ENCODE data around the gene COBLL1.

Gene COBLL1

DNA sequence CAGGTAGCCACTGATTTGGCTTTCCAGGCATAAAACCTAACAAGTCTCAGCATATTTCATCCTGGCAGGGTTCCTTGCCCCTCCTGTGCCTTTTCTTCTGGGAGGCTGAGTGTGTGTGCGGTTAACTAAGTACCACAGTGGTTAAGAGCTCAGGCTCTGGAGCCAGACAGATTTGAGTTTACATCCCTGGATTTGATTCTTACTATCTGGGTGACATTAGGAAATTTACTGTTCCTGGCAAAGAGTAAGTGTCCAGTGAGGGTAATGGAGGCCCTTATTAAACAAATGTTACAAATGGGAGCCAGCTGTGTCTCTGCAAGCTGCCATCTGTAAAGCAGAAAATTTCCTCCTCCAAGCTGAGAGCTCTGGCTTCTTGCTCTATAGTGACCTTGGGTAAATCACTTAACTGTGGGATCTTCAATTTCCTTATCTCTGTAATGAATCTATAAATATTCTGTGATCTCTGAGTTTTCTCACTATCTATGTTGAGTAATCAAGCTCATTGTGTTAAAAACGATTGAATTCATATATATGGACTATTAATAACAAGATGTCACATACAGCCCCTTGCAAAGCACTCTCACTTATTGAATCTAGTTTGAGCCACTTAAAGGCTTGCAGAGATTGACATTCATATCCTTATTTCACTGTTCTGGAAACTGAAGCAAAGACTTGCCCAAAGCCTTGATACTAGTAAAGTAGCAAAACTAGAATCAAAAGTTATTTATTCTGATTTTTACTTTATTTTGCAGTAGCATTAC lies 6.5 kb upstream of the COBLL1 start:
- TF ChIP-seq CREB1 (IDR thresholded peaks at IDR 0.05; ENCODE audit: low read depth) (no peak), YY1 (IDR thresholded peaks at IDR 0.05; ENCODE audit: low read depth) (no peak), FOXM1 (IDR thresholded peaks at IDR 0.05; ENCODE audit: borderline replicate concordance, low read depth) (no peak), NFIC (IDR thresholded peaks at IDR 0.05) (no peak), MAX (IDR thresholded peaks at IDR 0.05) (no peak), EGR1 (IDR thresholded peaks at IDR 0.05) (no peak), TEAD4 (IDR thresholded peaks at IDR 0.05) (no peak), TCF12 (IDR thresholded peaks at IDR 0.05; ENCODE audit: low read depth) (no peak), CEBPB (IDR thresholded peaks at IDR 0.05) (no peak), TAF1 (IDR thresholded peaks at IDR 0.05; ENCODE audit: low read depth) (no peak)
- TF ChIP-seq, protein P1, sequence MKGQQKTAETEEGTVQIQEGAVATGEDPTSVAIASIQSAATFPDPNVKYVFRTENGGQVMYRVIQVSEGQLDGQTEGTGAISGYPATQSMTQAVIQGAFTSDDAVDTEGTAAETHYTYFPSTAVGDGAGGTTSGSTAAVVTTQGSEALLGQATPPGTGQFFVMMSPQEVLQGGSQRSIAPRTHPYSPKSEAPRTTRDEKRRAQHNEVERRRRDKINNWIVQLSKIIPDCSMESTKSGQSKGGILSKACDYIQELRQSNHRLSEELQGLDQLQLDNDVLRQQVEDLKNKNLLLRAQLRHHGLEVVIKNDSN (IDR thresholded peaks at IDR 0.05) = no peak
- TF ChIP-seq, protein P2, sequence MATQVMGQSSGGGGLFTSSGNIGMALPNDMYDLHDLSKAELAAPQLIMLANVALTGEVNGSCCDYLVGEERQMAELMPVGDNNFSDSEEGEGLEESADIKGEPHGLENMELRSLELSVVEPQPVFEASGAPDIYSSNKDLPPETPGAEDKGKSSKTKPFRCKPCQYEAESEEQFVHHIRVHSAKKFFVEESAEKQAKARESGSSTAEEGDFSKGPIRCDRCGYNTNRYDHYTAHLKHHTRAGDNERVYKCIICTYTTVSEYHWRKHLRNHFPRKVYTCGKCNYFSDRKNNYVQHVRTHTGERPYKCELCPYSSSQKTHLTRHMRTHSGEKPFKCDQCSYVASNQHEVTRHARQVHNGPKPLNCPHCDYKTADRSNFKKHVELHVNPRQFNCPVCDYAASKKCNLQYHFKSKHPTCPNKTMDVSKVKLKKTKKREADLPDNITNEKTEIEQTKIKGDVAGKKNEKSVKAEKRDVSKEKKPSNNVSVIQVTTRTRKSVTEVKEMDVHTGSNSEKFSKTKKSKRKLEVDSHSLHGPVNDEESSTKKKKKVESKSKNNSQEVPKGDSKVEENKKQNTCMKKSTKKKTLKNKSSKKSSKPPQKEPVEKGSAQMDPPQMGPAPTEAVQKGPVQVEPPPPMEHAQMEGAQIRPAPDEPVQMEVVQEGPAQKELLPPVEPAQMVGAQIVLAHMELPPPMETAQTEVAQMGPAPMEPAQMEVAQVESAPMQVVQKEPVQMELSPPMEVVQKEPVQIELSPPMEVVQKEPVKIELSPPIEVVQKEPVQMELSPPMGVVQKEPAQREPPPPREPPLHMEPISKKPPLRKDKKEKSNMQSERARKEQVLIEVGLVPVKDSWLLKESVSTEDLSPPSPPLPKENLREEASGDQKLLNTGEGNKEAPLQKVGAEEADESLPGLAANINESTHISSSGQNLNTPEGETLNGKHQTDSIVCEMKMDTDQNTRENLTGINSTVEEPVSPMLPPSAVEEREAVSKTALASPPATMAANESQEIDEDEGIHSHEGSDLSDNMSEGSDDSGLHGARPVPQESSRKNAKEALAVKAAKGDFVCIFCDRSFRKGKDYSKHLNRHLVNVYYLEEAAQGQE (IDR thresholded peaks at IDR 0.05; ENCODE audit: low read depth) = no peak

DNA sequence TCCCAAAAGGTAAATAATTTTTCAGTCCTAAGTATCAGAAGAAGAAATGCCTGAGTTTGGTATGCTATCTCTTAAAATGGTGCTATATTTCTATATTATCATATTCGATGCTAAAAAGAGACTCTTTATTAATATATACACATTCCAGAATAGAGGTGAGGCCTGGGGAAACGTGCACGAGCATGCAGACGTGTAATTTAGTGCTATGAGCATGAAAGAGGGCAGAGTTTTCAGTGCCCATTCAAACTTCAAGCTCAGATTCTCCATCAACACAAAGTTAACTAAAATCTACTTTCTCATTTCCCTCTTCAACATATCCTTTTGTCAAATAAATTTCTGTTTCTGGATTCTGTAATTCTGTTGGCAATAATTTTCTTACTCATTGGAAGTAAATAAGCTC lies 5.7 kb upstream of the COBLL1 start:
- TF ChIP-seq, protein P2 (IDR thresholded peaks at IDR 0.05; ENCODE audit: low read depth) = no peak
- TF ChIP-seq ZBTB7A (IDR thresholded peaks at IDR 0.05; ENCODE audit: low read depth) (no peak), EP300 (IDR thresholded peaks at IDR 0.05; ENCODE audit: borderline replicate concordance) (no peak), MAX (IDR thresholded peaks at IDR 0.05) (no peak), CEBPB (IDR thresholded peaks at IDR 0.05) (no peak), FOXM1 (IDR thresholded peaks at IDR 0.05; ENCODE audit: borderline replicate concordance, low read depth) (no peak), TCF12 (IDR thresholded peaks at IDR 0.05; ENCODE audit: low read depth) (no peak), RAD21 (IDR thresholded peaks at IDR 0.05; ENCODE audit: low read depth) (no peak), TEAD4 (IDR thresholded peaks at IDR 0.05) (no peak), EGR1 (IDR thresholded peaks at IDR 0.05) (no peak), CREB1 (IDR thresholded peaks at IDR 0.05; ENCODE audit: low read depth) (no peak), NFIC (IDR thresholded peaks at IDR 0.05) (no peak), TAF1 (IDR thresholded peaks at IDR 0.05; ENCODE audit: low read depth) (no peak), YY1 (IDR thresholded peaks at IDR 0.05; ENCODE audit: low read depth) (no peak)
- TF ChIP-seq, protein P1 (IDR thresholded peaks at IDR 0.05) = no peak

DNA sequence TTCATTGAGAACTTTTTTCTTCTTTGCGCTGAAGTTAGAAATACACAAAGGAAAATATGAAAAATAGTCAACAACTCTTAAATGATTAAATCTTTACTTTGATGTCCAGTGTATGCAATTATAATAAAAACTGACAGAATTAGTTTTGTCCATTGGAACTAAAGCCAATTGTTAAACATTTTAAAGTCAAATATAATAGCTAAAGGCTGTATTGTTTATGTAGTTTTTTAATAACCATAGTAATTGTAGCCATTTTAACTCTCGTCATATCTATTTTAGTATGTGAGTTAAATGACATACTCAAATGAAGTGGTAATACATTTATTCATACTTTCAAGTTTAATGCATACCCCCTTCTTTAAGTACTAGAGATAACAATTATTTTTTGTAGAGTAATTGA lies 4.7 kb upstream of the COBLL1 start:
- TF ChIP-seq, protein P2 (IDR thresholded peaks at IDR 0.05; ENCODE audit: low read depth) = no peak
- TF ChIP-seq YY1 (IDR thresholded peaks at IDR 0.05; ENCODE audit: low read depth) = no peak
- TF ChIP-seq MAX (IDR thresholded peaks at IDR 0.05) = no peak
- no peak for TF ChIP-seq EGR1 (IDR thresholded peaks at IDR 0.05)
- no peak for TF ChIP-seq CREB1 (IDR thresholded peaks at IDR 0.05; ENCODE audit: low read depth)

- TF ChIP-seq EP300 (IDR thresholded peaks at IDR 0.05; ENCODE audit: borderline replicate concordance) (no peak), NFIC (IDR thresholded peaks at IDR 0.05) (no peak), MAX (IDR thresholded peaks at IDR 0.05) (no peak), TEAD4 (IDR thresholded peaks at IDR 0.05) (no peak), RAD21 (IDR thresholded peaks at IDR 0.05; ENCODE audit: low read depth) (no peak), YY1 (IDR thresholded peaks at IDR 0.05; ENCODE audit: low read depth) (no peak), CEBPB (IDR thresholded peaks at IDR 0.05) (no peak), FOXM1 (IDR thresholded peaks at IDR 0.05; ENCODE audit: borderline replicate concordance, low read depth) (no peak), TCF12 (IDR thresholded peaks at IDR 0.05; ENCODE audit: low read depth) (no peak)
These were observed 1.8 kb upstream of the COBLL1 start for GRCh38 chr2:164843346-164843911.

All from Ishikawa (cell line).